ENCODE results near the gene FRMD7. TPM values are rescaled to one million over a fixed set of nuclear protein-coding genes. Genes with fewer than 3 reads are reported as not detected.
"Not testable (repeated sequence)": the region's sequence is repeated elsewhere in the genome, so short reads cannot be mapped to it uniquely, and the experiment has no call there.

FRMD7 gene
- not detected in 2 replicates for total RNA-seq (2014; rRNA removed; shearing (Covaris generic))

GRCh38 chrX:132127743-132128142, at the start of gene FRMD7:
Gene FRMD7 (minus strand): TSS chrX:132128020. CDS start chrX:132127844, 176 bp downstream.
- Histone ChIP-seq H3K27me3 (no peaks in the 10 kb centered on the region), H3K4me1 (no peaks in the 10 kb centered on the region), H3K27ac (no peak within 1 kb of the TSS), H3K36me3 (no peaks in the 10 kb centered on the region), H3K9me3 (replicated peaks) (no peaks in the 10 kb centered on the region), H3K4me3 (no peak within 1 kb of the TSS)
- DNase-seq, result peak; percentile 4 to 6

GRCh38 chrX:132173647-132174046, 45.8 kb upstream of the FRMD7 start:
- H3K4me3 ChIP-seq, result no peak overlapping the region
- DNase-seq, result no peak
- no peaks in the 10 kb centered on the region for H3K36me3 ChIP-seq
- no peaks in the 10 kb centered on the region for H3K27me3 ChIP-seq
- H3K27ac ChIP-seq, result no peak overlapping the region
- H3K4me1 ChIP-seq, result no peaks in the 10 kb centered on the region
- H3K9me3 ChIP-seq (replicated peaks), result no peaks in the 10 kb centered on the region

GRCh38 chrX:132171881-132172280, 44.1 kb upstream of the FRMD7 start:
- no peak for DNase-seq
- no peaks in the 10 kb centered on the region for H3K27me3 ChIP-seq
- no peak overlapping the region for H3K4me3 ChIP-seq

GRCh38 chrX:132171478-132171877, 43.7 kb upstream of the FRMD7 start:
- no peak overlapping the region for H3K4me3 ChIP-seq
- H3K27ac ChIP-seq, result no peak overlapping the region
- H3K27me3 ChIP-seq, result no peaks in the 10 kb centered on the region
- H3K4me1 ChIP-seq, result no peaks in the 10 kb centered on the region
- H3K36me3 ChIP-seq, result no peaks in the 10 kb centered on the region
- DNase-seq, result peak in 1 of 2 experiments; percentile 1
- H3K9me3 ChIP-seq (replicated peaks), result no peaks in the 10 kb centered on the region

More at GRCh38 chrX:132171881-132172280, 44.1 kb upstream of the FRMD7 start:
- Histone ChIP-seq H3K9me3 (replicated peaks) (no peaks in the 10 kb centered on the region), H3K36me3 (no peaks in the 10 kb centered on the region), H3K27ac (no peak overlapping the region), H3K4me1 (no peaks in the 10 kb centered on the region)

GRCh38 chrX:132169554-132169953, 41.7 kb upstream of the FRMD7 start:
- Histone ChIP-seq H3K4me1 (no peaks in the 10 kb centered on the region), H3K36me3 (no peaks in the 10 kb centered on the region), H3K27ac (no peak overlapping the region), H3K9me3 (replicated peaks) (no peaks in the 10 kb centered on the region), H3K27me3 (no peaks in the 10 kb centered on the region), H3K4me3 (no peak overlapping the region)
- no peak for DNase-seq

GRCh38 chrX:132165651-132166050, 37.8 kb upstream of the FRMD7 start:
- Histone ChIP-seq H3K4me3 (no peak overlapping the region), H3K9me3 (replicated peaks) (no peaks in the 10 kb centered on the region), H3K4me1 (no peaks in the 10 kb centered on the region), H3K27ac (no peak overlapping the region), H3K36me3 (no peaks in the 10 kb centered on the region), H3K27me3 (no peaks in the 10 kb centered on the region)
- DNase-seq, result no peak

GRCh38 chrX:132165005-132165404, 37.2 kb upstream of the FRMD7 start:
- no peak for DNase-seq
- no peak overlapping the region for H3K4me3 ChIP-seq
- no peaks in the 10 kb centered on the region for H3K27me3 ChIP-seq
- no peaks in the 10 kb centered on the region for H3K36me3 ChIP-seq
- no peak overlapping the region for H3K27ac ChIP-seq
- no peaks in the 10 kb centered on the region for H3K4me1 ChIP-seq
- H3K9me3 ChIP-seq (replicated peaks), result no peaks in the 10 kb centered on the region

- not testable (repeated sequence) for DNase-seq; H3K27ac ChIP-seq; H3K4me1 ChIP-seq; H3K27me3 ChIP-seq; H3K4me3 ChIP-seq; H3K9me3 ChIP-seq (replicated peaks); H3K36me3 ChIP-seq
Measured at GRCh38 chrX:132163094-132163493, 35.3 kb upstream of the FRMD7 start.

GRCh38 chrX:132153166-132153565, 25.3 kb upstream of the FRMD7 start:
- no peak for DNase-seq
- H3K36me3 ChIP-seq, result no peaks in the 10 kb centered on the region
- no peak overlapping the region for H3K27ac ChIP-seq
- H3K27me3 ChIP-seq, result no peaks in the 10 kb centered on the region
- H3K9me3 ChIP-seq (replicated peaks), result no peaks in the 10 kb centered on the region
- no peaks in the 10 kb centered on the region for H3K4me1 ChIP-seq
- no peak overlapping the region for H3K4me3 ChIP-seq

GRCh38 chrX:132146456-132146855, 18.6 kb upstream of the FRMD7 start:
- DNase-seq, result no peak
- no peak overlapping the region for H3K27ac ChIP-seq

GRCh38 chrX:132144061-132144460, 16.2 kb upstream of the FRMD7 start:
- Histone ChIP-seq H3K27ac (no peak overlapping the region), H3K9me3 (replicated peaks) (no peaks in the 10 kb centered on the region), H3K4me3 (no peak overlapping the region), H3K36me3 (no peaks in the 10 kb centered on the region), H3K27me3 (no peaks in the 10 kb centered on the region), H3K4me1 (no peaks in the 10 kb centered on the region)
- no peak for DNase-seq

More at GRCh38 chrX:132146456-132146855, 18.6 kb upstream of the FRMD7 start:
- H3K4me3 ChIP-seq, result no peak overlapping the region
- no peaks in the 10 kb centered on the region for H3K9me3 ChIP-seq (replicated peaks)
- no peaks in the 10 kb centered on the region for H3K4me1 ChIP-seq
- no peaks in the 10 kb centered on the region for H3K27me3 ChIP-seq
- no peaks in the 10 kb centered on the region for H3K36me3 ChIP-seq

- Histone ChIP-seq H3K36me3 (no peaks in the 10 kb centered on the region), H3K9me3 (replicated peaks) (no peaks in the 10 kb centered on the region), H3K4me1 (no peaks in the 10 kb centered on the region), H3K27me3 (no peaks in the 10 kb centered on the region), H3K4me3 (no peak overlapping the region), H3K27ac (no peak overlapping the region)
- no peak for DNase-seq
Measured at GRCh38 chrX:132125906-132126305, 1.9 kb downstream of the FRMD7 start.

- H3K27me3 ChIP-seq, result no peaks in the 10 kb centered on the region
- peaks cover 11% of the 10 kb centered on the region for H3K4me1 ChIP-seq
- no peak for DNase-seq
Measured at GRCh38 chrX:132120913-132121312, 6.9 kb downstream of the FRMD7 start.

GRCh38 chrX:132119821-132120515, 7.9 kb downstream of the FRMD7 start:
- peak; percentile 2 to 12 for DNase-seq
- H3K36me3 ChIP-seq, result no peaks in the 10 kb centered on the region
- H3K27me3 ChIP-seq, result no peaks in the 10 kb centered on the region
- no peaks in the 10 kb centered on the region for H3K9me3 ChIP-seq (replicated peaks)
- peak overlapping the region; percentile 12; the same call in 1 of the 2 replicates for H3K4me3 ChIP-seq
- H3K27ac ChIP-seq, result peak overlapping the region; percentile 54
- peaks cover 11% of the 10 kb centered on the region for H3K4me1 ChIP-seq

More at GRCh38 chrX:132120913-132121312, 6.9 kb downstream of the FRMD7 start:
- Histone ChIP-seq H3K9me3 (replicated peaks) (no peaks in the 10 kb centered on the region), H3K36me3 (no peaks in the 10 kb centered on the region), H3K27ac (no peak overlapping the region), H3K4me3 (no peak overlapping the region)

GRCh38 chrX:132119283-132119682, 8.5 kb downstream of the FRMD7 start:
- peaks cover 11% of the 10 kb centered on the region for H3K4me1 ChIP-seq
- no peaks in the 10 kb centered on the region for H3K9me3 ChIP-seq (replicated peaks)
- H3K27ac ChIP-seq, result peak overlapping the region; percentile 54
- no peaks in the 10 kb centered on the region for H3K36me3 ChIP-seq
- peak; percentile 39 to 60 for DNase-seq
- H3K27me3 ChIP-seq, result no peaks in the 10 kb centered on the region
- peak overlapping the region; percentile 12; the same call in 1 of the 2 replicates for H3K4me3 ChIP-seq

GRCh38 chrX:132118358-132118757, 9.5 kb downstream of the FRMD7 start:
- H3K36me3 ChIP-seq, result no peaks in the 10 kb centered on the region
- H3K9me3 ChIP-seq (replicated peaks), result no peaks in the 10 kb centered on the region

More at GRCh38 chrX:132118358-132118757, 9.5 kb downstream of the FRMD7 start:
- H3K27me3 ChIP-seq, result no peaks in the 10 kb centered on the region
- H3K4me3 ChIP-seq, result no peak overlapping the region
- H3K4me1 ChIP-seq, result peaks cover 11% of the 10 kb centered on the region
- DNase-seq, result peak; percentile 11 to 30
- H3K27ac ChIP-seq, result no peak overlapping the region
